GM19193 (cell line): ENCODE results near the gene CNPPD1.

ENCODE experiments used
- POLR2A ChIP-seq: IDR thresholded peaks from 4 replicates; pipeline ENCODE4 v1.6.1; 2011; ENCODE audit not compliant: insufficient read depth, insufficient read length; ENCODE audit errors: extremely low read depth

Gene CNPPD1

DNA sequence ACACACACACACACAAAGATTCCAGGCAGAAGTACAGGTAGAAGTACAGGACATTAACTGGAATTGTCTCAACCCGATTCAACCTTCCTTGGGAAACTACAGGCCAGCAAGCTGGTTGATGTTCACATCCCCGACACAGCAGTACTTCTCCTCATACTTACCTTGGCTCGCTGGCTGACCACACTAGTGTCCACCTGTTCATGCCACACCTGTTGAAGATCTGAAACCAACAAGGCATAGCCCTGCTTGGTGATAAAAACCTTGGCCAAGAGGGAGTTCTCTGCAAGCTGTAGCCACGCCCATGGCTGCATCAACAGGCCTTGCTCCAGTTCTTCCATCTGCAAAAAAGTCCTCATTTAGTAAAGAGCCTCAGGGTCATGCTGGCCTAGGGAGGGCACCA, 18.7 kb downstream of the CNPPD1 start:
- TF ChIP-seq POLR2A, result no peak

DNA sequence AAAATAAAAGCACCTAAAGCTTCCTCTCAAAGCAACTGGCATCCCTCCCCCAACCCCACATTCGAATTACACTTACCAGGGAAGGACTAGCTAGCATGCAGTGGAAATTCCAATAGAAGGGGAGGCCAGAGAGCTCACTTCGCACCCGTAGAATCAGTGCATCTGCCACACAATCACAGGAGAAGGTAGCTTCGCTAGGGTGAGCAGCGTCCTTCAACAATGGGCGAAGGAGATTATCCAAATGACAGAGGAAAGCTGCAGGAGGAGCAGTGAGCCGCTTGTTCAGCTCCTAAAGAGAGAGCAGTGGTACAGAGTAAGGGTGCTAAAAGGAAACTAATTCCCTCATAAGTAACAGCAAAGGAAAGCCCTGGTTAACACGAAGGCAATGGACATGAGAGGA, 19.3 kb downstream of the CNPPD1 start:
- no peak for TF ChIP-seq POLR2A

DNA sequence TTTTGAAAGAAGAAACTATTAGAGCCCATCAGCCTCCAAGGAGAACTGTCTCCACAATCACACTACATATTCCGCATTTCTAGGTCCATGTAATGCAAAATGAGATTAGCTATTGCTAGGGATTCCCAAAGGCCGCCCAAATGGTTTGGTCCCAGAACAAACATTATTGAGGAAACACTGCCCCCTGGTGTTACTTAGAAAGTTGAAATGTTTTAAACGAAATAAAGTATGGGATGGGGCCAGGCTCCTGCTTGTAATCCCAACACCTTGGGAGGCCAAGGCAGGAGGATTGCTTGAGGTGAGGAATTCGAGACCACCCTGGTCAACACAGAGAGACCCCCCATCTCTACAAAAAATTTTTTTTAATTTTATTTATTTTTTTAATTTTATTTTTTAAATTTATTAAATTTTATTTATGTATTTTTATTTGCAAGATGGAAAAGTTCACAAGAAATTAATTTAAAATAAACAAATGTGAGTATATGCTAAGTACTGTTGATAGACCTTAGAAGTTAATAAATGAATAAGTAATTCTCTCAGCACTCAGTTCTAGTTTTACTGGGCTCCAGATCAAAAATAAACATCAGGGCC, 21.6 kb downstream of the CNPPD1 start:
- TF ChIP-seq POLR2A, result no peak

DNA sequence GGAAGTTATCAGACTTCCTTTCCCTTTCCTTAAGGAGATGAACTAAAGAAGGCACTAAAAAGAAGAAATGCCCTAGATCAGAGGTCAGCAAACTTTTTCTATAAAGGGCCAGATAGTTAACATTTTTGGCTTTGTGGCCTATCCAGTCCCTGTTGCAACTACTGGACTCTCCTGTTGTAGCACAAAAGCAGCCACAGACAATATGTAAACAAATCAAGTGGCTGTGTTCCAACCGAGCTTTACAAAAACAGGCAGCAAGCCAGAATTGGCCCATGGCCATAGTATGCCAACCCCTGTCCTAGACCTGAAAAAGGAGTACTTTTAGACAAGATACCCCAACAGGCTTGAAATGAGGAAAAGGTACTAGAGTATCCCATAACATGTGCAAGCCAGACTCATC, 27.1 kb downstream of the CNPPD1 start:
- TF ChIP-seq POLR2A, result no peak

DNA sequence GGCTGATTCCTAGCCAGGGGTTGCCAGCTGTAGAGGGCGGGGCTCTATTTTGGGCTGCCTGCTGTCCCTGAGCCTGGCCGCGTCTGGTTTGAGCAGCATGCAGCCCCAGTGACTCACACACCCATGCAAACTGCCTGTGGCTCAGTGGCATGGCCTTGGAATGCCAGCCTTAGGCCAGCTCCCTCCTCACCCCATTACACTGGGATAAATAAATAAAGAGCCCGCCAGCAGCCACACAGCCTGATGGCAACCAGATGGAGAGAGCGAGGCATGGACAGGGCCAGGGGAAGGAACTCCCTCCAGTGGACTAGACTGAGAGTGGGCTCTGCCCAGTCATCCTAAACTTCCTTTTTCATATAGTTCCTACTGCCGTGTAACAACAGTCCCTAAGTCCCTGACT, 34.4 kb downstream of the CNPPD1 start:
- no peak for TF ChIP-seq POLR2A

DNA sequence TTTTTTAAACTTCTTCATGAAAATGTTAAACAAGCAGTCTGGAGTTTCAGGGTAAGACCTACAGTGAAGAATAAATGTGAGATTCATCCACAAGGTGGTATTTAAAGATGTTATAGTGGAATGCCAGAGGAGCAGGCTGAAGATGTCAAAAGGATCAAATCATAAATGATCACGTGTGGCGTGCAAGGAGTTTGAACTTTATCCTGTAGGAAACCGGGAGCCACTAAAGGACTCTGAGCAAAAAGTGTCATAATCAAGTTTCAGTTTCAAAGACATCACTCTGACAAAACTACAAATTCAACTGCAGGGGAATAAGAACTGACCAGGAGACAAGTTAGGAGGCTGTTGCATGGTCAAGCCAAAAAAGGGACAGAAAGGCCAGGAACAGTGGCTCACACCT, 36.0 kb downstream of the CNPPD1 start:
- no peak for TF ChIP-seq POLR2A

DNA sequence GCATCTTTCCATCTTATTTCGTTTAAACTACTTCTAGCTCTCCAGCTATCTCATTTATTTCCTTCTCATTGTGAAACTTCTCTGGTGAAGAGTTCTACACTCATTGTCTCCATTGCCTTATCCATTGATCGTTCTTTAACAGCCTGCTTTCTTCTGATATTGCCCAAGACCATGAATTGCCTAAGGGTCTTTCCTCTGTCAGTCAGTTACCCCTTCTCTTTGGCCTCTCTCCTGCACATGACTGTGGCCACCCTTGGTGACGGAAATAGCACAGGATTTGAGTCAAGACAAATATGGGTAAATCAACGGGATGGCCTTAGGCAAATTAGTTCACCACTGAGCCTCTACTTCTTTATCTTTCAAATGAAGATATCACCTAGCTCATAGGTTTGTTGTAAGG, 42.7 kb downstream of the CNPPD1 start:
- TF ChIP-seq POLR2A, result no peak

DNA sequence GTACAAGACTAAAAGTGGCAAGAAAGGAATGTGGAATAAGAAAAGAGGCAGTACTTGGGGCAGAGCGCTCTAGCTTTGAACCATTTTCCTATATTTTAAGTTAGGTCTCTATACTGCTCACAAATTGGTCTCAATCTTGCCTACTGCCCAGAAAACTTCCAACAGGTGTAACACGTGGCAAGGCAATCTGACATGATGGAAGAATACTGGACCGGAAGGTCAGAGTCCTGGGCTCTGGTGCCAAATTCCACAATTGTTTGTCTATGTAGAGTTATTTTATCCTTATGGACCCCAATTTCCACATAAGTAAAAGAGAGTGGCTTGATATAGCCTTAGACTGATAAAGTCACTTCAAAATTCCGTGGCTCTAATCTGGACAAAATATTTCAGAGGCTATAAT, 45.0 kb downstream of the CNPPD1 start:
- TF ChIP-seq POLR2A, result no peak

DNA sequence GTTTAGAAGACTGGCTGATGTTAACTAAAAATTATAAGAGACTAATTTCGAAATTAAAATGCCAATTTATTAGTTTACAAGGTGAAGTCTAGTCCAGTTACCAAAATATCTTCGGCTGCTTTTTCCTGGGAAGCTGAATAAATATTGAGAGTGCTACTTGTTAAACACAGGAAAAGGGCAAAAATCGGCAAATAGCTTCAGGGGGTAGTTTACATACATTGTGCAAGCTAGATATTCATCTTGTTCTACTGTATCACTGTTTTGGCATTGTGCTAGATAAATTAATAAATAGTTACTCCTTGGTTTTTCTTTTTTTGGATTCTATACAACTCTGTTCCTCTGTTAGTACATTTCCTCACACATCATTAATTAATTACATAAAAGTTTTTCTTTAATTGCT, 45.4 kb downstream of the CNPPD1 start:
- TF ChIP-seq POLR2A, result no peak

DNA sequence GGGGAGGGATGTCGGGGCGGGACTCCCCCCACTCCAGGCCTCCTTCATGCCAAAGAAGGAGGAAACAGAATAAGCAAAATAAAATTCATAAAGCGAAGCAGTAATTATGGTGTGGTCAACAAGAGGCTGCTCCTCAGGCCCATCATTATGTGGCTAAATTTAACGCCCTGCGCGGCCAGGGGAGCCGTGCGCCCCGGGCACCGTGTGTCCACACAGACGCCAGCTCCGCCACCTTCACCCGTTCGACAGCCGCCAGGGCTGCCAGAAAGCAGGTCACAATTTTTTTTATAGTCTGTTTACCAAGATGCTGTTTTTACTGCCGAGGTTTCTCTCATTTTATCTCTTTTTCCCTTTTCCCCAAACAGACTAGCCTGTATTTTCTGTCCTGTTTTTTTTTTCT, 47.1 kb downstream of the CNPPD1 start:
- no peak for TF ChIP-seq POLR2A

DNA sequence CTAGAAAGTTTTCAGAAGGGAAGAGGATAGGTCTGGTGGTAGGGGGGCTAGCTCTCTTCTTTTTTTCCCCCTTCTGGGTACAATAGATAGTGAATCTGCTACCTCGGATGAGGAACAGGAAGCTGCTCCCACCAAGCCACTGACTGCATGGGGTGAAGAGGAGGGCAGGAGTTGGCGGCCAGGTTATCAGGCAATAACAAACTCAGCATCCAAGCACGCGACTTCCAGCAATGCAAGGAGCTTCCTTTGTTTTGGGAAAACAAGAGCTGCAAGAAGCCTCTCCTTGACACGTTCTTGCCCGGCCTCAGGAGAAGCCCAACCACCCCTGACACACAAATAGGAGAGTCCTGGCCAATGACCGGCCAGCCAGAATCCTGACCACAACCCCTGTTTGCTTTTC, 48.3 kb downstream of the CNPPD1 start:
- no peak for TF ChIP-seq POLR2A

DNA sequence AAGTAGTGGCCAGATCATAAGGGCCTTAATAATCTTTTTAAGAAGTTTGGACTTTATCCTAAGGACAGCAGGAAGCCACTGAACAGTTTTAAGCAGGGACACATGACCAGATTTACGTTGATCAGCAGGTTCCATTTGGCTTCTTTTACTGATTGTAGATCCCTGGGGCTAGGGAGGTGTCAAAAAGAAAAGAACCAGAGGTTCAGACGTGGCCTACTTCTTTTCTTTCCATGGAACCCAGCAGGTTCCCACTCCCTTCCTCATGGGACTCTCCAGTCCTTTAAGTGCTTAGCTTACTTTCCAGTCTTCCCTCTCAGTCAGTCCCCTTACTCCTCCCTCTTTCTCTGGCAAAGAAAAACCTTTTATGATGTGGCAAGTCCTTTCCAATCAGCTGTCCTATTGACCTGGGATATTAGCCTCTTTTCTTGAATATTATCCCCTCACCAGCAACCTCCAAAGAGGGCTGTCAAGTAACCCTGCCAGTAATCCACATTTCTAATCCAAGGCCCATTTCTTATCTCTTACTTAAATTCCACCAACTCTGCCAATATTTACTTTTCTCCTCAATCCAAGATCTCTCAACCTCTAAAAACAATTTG, 49.6 kb downstream of the CNPPD1 start:
- TF ChIP-seq POLR2A, result no peak

DNA sequence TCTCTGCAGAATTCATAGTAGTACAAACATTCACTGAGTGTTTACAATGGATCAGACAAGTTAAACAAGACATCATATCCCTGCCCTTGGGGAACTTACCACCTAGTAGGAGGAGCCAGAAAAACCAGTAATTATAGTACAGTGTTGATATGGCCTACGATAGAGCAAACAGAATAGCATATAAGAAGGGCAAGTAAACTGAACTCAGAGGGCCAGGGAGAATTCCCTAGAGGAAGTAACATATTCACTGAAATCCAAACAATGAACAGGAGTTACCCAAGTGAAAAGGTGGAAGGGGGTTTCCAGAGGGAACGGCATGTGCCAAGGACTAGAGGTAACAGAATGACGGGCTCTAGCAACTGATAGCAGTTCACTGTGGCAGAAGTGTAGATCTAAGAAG, 50.2 kb downstream of the CNPPD1 start:
- TF ChIP-seq POLR2A, result no peak

DNA sequence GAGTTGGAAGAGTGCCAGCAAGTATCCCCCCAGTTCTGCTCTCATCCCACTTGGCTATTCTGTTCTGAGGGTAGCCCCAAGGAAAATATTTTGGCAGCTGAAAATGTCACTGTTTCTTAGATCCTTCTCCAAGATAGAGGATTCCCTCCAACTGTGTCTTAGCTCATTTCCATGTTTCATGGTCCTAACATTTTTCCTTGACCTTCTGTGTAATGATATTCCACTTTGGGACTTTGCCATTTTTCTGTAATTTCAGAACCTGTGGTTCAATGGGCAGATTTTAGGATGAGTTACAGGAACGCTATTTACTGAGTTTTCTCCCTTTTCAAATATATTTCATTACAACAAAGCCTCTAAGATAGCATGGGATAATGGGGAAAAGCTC, 50.8 kb downstream of the CNPPD1 start:
- TF ChIP-seq POLR2A, result no peak

DNA sequence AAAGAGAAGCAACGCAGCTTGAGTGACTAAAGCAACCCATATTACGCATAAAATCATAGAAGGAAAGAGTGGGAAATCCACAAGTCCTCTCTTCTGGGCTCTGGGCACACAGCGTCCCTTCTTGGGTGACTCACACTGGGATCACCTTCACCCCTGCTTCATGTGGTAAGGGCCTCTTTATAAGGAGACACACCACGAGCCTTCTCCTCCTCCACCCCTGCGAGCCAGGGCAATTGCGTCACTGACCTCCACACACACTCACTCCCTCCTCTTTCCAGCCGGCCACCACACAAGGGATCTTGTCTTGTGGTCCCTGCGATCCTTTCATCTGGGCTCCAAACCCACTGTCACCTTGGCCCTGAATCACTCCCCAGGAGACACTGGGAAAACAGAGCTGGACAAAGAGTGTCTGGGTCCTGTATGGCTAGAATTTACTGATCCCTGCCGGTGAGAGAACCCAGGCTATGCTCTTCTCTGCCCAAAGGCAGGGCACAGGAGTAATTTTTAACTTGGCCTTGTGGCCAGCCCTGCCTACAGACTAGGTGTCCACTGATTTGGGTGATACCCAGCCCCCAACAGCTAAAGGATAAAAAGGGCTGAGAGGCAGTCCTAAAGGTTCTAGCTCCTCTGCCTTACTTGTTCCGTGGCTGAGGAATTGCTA, 51.4 kb downstream of the CNPPD1 start:
- TF ChIP-seq POLR2A, result no peak

DNA sequence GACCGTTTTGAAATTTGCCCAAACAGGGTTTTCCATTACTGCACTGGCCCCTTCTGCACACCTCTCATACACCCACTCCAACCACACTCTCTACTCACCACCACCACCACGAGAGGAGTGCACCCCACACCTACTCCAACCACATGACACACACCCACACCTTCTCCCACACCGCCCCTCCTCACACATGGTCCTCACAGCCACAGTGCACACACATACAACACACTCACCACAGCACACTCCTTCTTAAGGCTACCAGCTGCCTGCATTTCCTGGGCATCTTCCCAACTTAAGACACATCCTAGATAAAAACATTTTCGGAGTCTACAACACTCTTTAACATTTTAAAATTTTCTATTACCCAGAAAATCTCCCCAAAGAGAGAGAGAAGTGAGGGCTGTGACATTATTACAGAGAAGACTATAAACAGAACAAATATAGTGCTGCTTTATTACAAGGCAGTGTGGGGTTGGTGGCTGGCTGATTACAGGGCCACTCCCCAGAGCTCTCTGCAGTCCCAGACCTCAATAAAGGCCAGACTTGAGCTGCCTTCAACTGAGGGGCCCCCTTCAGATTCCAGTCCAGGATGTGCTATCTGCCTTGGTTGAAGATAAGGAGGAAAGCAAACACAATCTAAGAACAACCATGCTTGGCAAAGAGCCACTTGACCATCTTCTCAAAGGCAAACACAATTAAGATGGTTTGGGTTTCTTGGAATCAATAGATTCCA, 52.2 kb downstream of the CNPPD1 start:
- no peak for TF ChIP-seq POLR2A
